ENCODE data around the gene OPRL1. TPM values are rescaled to one million over a fixed set of nuclear protein-coding genes. Genes with fewer than 3 reads are reported as not detected.

The OPRL1 gene
- total RNA-seq, 1 experiment from 2014 or later: 3.9 TPM

DNA sequence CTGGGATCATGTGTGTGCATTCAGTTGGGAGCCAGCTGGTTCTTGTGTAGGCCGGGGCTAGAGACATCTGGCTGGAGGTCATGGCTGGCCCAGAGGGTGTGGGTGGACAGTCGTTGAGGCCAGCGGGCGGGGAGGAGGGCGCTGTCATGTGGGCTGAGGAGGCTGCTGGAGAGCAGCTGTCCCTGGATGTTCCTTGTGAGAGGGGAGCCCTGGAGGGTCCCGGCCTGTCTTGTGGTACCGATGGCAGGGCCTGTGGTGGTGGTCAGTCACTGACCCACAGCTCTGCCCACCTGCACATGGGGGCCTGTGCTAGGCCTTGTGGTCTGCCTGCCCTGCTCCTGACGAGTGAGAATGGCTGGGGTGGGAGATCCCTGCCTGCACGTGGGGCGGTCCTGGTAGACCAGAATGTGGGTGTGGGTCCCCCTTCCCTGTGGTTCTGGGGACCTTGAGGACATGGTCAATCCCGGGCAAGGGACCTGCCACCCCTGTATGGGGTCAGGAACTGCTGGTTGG is 45.8 kb upstream of the OPRL1 start:
- no peaks in the 10 kb centered on the region for H3K9me3 ChIP-seq (ENCODE audit: control insufficient read depth, insufficient read depth, low read depth, low read length)
- intact Hi-C loops (cut with micrococcal nuclease; ENCODE audit: unreplicated experiment): no loop called here
- CTCF ChIA-PET: interaction anchor here (0.7 kb wide), 1 partner anchor 20 kb away, joined by 3 read pairs; no protein-coding TSS in a partner anchor
- POLR2A ChIA-PET: interaction anchor here (0.5 kb wide), 1 partner anchor 49 kb away, joined by 3 read pairs; no protein-coding TSS in a partner anchor
- no peak overlapping the region for H3K4me3 ChIP-seq (ENCODE audit: low read depth in 2 of 2, low read length in 2 of 2)
- DNase-seq (ENCODE audit: low read depth, low spot score): no peak
- TF ChIP-seq SIN3A (IDR thresholded peaks at IDR 0.05; ENCODE audit: borderline replicate concordance, insufficient read depth, low read depth, low read length): no peak
- TF ChIP-seq, protein P1, sequence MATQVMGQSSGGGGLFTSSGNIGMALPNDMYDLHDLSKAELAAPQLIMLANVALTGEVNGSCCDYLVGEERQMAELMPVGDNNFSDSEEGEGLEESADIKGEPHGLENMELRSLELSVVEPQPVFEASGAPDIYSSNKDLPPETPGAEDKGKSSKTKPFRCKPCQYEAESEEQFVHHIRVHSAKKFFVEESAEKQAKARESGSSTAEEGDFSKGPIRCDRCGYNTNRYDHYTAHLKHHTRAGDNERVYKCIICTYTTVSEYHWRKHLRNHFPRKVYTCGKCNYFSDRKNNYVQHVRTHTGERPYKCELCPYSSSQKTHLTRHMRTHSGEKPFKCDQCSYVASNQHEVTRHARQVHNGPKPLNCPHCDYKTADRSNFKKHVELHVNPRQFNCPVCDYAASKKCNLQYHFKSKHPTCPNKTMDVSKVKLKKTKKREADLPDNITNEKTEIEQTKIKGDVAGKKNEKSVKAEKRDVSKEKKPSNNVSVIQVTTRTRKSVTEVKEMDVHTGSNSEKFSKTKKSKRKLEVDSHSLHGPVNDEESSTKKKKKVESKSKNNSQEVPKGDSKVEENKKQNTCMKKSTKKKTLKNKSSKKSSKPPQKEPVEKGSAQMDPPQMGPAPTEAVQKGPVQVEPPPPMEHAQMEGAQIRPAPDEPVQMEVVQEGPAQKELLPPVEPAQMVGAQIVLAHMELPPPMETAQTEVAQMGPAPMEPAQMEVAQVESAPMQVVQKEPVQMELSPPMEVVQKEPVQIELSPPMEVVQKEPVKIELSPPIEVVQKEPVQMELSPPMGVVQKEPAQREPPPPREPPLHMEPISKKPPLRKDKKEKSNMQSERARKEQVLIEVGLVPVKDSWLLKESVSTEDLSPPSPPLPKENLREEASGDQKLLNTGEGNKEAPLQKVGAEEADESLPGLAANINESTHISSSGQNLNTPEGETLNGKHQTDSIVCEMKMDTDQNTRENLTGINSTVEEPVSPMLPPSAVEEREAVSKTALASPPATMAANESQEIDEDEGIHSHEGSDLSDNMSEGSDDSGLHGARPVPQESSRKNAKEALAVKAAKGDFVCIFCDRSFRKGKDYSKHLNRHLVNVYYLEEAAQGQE (IDR thresholded peaks at IDR 0.05; ENCODE audit: insufficient read depth in 1 of 2, low read depth in 2 of 2, low read length in 1 of 2): no peak
- no peak for TF ChIP-seq TCF7L2 (IDR thresholded peaks at IDR 0.05; ENCODE audit: low read depth, low read length)
- TF ChIP-seq, protein P2, sequence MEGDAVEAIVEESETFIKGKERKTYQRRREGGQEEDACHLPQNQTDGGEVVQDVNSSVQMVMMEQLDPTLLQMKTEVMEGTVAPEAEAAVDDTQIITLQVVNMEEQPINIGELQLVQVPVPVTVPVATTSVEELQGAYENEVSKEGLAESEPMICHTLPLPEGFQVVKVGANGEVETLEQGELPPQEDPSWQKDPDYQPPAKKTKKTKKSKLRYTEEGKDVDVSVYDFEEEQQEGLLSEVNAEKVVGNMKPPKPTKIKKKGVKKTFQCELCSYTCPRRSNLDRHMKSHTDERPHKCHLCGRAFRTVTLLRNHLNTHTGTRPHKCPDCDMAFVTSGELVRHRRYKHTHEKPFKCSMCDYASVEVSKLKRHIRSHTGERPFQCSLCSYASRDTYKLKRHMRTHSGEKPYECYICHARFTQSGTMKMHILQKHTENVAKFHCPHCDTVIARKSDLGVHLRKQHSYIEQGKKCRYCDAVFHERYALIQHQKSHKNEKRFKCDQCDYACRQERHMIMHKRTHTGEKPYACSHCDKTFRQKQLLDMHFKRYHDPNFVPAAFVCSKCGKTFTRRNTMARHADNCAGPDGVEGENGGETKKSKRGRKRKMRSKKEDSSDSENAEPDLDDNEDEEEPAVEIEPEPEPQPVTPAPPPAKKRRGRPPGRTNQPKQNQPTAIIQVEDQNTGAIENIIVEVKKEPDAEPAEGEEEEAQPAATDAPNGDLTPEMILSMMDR (IDR thresholded peaks at IDR 0.05): no peak
- no peak; the same call in 1 of the 2 replicates for TF ChIP-seq POLR2AphosphoS5 (IDR thresholded peaks at IDR 0.05; ENCODE audit: low read depth, low read length)
- H3K4me1 ChIP-seq (ENCODE audit: control insufficient read depth, insufficient read depth, low read length): peaks cover 26% of the 10 kb centered on the region
- no TSS peak for BruUV-seq (replicated peaks)
- H3K27ac ChIP-seq (ENCODE audit: low read length): no peak overlapping the region
- no peak for ATAC-seq
- in situ Hi-C loops (cut with HindIII; ENCODE audit: low pct_unique_long_range_greater_than_20kb, low sequenced_read_pairs): no loop called here
- H3K27me3 ChIP-seq (ENCODE audit: control insufficient read depth, insufficient read depth, low read length): no peaks in the 10 kb centered on the region
- 0 out of 2 replicates have a peak, but pooled peaks cover 2% of the 10 kb centered on the region for H3K36me3 ChIP-seq (ENCODE audit: control insufficient read depth, insufficient read depth, low read length)

DNA sequence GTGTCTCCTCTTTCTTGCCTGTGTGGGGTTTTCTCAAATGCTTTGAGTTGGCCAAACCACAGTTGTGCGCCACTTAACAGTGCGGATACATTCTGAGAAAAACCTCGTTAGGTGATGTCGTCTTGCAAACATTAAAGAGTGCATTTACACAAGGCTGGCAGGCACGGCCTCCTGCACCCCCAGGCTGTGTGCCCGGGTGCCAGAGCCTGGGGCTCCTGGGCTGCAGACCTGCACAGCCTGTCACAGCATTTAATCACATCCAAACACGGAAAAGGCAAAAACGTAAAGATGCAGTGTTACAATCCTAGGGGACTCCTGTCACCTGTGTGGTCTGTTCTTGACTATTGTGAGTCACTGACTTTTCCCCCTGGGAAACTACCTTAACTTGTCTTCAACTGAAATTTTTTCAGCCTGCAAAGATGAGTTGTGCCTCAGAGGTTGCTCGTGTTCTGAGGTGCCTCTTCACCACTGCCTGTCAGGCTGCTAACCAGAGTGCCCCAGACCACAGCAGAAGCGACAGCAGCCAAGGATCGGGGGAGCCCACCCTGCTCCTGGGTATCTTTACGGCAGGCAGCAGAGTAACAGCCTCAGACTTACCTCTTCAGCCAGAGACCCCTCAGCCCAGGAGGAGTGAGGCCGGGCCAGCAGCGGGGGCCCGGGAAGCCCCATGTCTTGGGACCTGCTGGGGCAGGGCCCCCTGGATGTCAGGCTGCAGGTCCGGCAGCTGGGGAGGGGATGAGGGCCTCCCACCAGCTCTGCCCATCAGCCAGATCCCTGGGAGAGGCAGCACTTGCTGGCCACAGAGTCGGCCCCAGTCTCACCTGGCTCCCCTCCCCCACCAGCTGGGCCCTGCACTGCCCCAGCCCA is 44.6 kb upstream of the OPRL1 start:
- in situ Hi-C loops (cut with HindIII; ENCODE audit: low pct_unique_long_range_greater_than_20kb, low sequenced_read_pairs) (no loop called here), intact Hi-C loops (cut with micrococcal nuclease; ENCODE audit: unreplicated experiment) (no loop called here)
- H3K27ac ChIP-seq (ENCODE audit: low read length): 0 out of 2 replicates have a peak overlapping the region, but pooled peaks have one; percentile 2
- H3K4me3 ChIP-seq (ENCODE audit: low read depth in 2 of 2, low read length in 2 of 2): no peak overlapping the region
- peaks cover 33% of the 10 kb centered on the region for H3K4me1 ChIP-seq (ENCODE audit: control insufficient read depth, insufficient read depth, low read length)
- no peaks in the 10 kb centered on the region for H3K27me3 ChIP-seq (ENCODE audit: control insufficient read depth, insufficient read depth, low read length)
- no peaks in the 10 kb centered on the region for H3K9me3 ChIP-seq (ENCODE audit: control insufficient read depth, insufficient read depth, low read depth, low read length)
- H3K36me3 ChIP-seq (ENCODE audit: control insufficient read depth, insufficient read depth, low read length): 0 out of 2 replicates have a peak, but pooled peaks cover 2% of the 10 kb centered on the region
- TF ChIP-seq, protein P1 (IDR thresholded peaks at IDR 0.05; ENCODE audit: insufficient read depth in 1 of 2, low read depth in 2 of 2, low read length in 1 of 2): no peak
- TF ChIP-seq TCF7L2 (IDR thresholded peaks at IDR 0.05; ENCODE audit: low read depth, low read length) (no peak), POLR2AphosphoS5 (IDR thresholded peaks at IDR 0.05; ENCODE audit: low read depth, low read length) (no peak), SIN3A (IDR thresholded peaks at IDR 0.05; ENCODE audit: borderline replicate concordance, insufficient read depth, low read depth, low read length) (no peak)
- TF ChIP-seq, protein P2 (IDR thresholded peaks at IDR 0.05): no peak
- ChIA-PET CTCF (no interaction called here), POLR2A (no interaction called here)
- ATAC-seq (no peak), DNase-seq (ENCODE audit: low read depth, low spot score) (no peak)
- TSS peak; percentile 35 for BruUV-seq (replicated peaks)

All from Panc1 (cell line).